Naive thymus-derived CD4-positive, alpha-beta T cell (primary cell): Measurements from ENCODE around the gene ZNF135. TPM values are rescaled to one million over a fixed set of nuclear protein-coding genes. Genes with fewer than 3 reads are reported as not detected.

Source experiments
- ATAC-seq: fragments of 150-1000 bp; cut with Tn5 transposase; 2 replicates; pipeline ENCODE4 v1.10.0; 2021; ENCODE audit warnings: mild to moderate bottlenecking, moderate library complexity
- CTCF ChIA-PET: fragments of 350-600 bp; sonication (Branson Sonifier 250); formaldehyde crosslinking; loops from one replicate; lab custom pipeline; 2021; ENCODE audit warnings: antibody characterized with exemption; lab: Charles Lee
- POLR2A ChIA-PET: fragments of 350-600 bp; sonication (Branson Sonifier 250); formaldehyde crosslinking; loops from one replicate; lab custom pipeline; 2021; ENCODE audit warnings: antibody characterized with exemption, inconsistent platforms; lab: Charles Lee
- DNase-seq, 9 donors: peaks; one replicate each; pipeline versions ENCODE4 v3.0.0 to v3.0.0-alpha.2; 2020 to 2022; ENCODE audit warnings: mixed read lengths in 1 of 9
- H3K27ac ChIP-seq: one replicate; pipeline ENCODE4 v1.7.0; 2013; ENCODE audit warnings: mild to moderate bottlenecking, low read depth, low read length, moderate library complexity
- H3K27me3 ChIP-seq, 2 donors: one replicate each; pipeline ENCODE4 v1.7.0; 2013; ENCODE audit warnings: low read length in 2 of 2, mild to moderate bottlenecking in 2 of 2, moderate library complexity in 2 of 2; ENCODE audit not compliant: control insufficient read depth in 2 of 2, insufficient read depth in 2 of 2
- H3K36me3 ChIP-seq, 3 experiments: 1 replicate in 2 of 3; 2 replicates in 1 of 3; pipeline ENCODE4 v1.7.0; 2013; ENCODE audit warnings: low read length in 3 of 3, mild to moderate bottlenecking in 3 of 3, moderate library complexity in 1 of 3; ENCODE audit not compliant: insufficient read depth in 3 of 3, control insufficient read depth in 2 of 3
- H3K4me1 ChIP-seq, 2 donors: one replicate each; pipeline ENCODE4 v1.7.0; 2013; ENCODE audit warnings: low read length in 2 of 2, mild to moderate bottlenecking in 2 of 2, moderate library complexity in 1 of 2; ENCODE audit not compliant: control insufficient read depth in 2 of 2, insufficient read depth in 2 of 2
- H3K4me3 ChIP-seq: 2 replicates; pipeline ENCODE4 v1.7.0; 2013; ENCODE audit warnings: mild to moderate bottlenecking, low read length
- H3K9me3 ChIP-seq, 3 experiments: 1 replicate in 2 of 3; 2 replicates in 1 of 3; pipeline ENCODE4 v1.7.0; 2013; ENCODE audit warnings: low read length in 3 of 3; ENCODE audit not compliant: control insufficient read depth in 2 of 3
- H3K27ac Mint-ChIP-seq, 9 donors: one replicate each; pipeline ENCODE4 v1.8.0; 2020 to 2022; ENCODE audit warnings: mixed read lengths in 9 of 9, mild to moderate bottlenecking in 8 of 9, moderate library complexity in 5 of 9, inconsistent platforms in 2 of 9
- H3K27me3 Mint-ChIP-seq, 5 donors: one replicate each; pipeline ENCODE4 v1.8.0; 2021 to 2022; ENCODE audit warnings: mixed read lengths in 5 of 5, mild to moderate bottlenecking in 1 of 5
- H3K36me3 Mint-ChIP-seq, 5 donors: one replicate each; pipeline ENCODE4 v1.8.0; 2020 to 2022; ENCODE audit warnings: mixed read lengths in 5 of 5, mild to moderate bottlenecking in 3 of 5, inconsistent platforms in 1 of 5
- H3K4me1 Mint-ChIP-seq, 7 donors: one replicate each; pipeline ENCODE4 v1.8.0; 2020 to 2022; ENCODE audit warnings: mixed read lengths in 7 of 7, mild to moderate bottlenecking in 3 of 7, inconsistent platforms in 1 of 7
- H3K4me3 Mint-ChIP-seq, 10 donors: one replicate each; pipeline ENCODE4 v1.8.0; 2020 to 2022; ENCODE audit warnings: mild to moderate bottlenecking in 10 of 10, mixed read lengths in 10 of 10, moderate library complexity in 6 of 10, inconsistent platforms in 2 of 10
- H3K9me3 Mint-ChIP-seq, 11 donors: one replicate each; pipeline ENCODE4 v1.8.0; 2020 to 2022; ENCODE audit warnings: mixed read lengths in 11 of 11, mild to moderate bottlenecking in 4 of 11, inconsistent platforms in 1 of 11, moderate library complexity in 1 of 11
- intact Hi-C, 2 donors: fragments of 100-400 bp; cut with micrococcal nuclease; formaldehyde crosslinking; loops; one replicate each; pipeline ENCODE4 v1.15.1; 2023
- polyA plus RNA-seq, 2 donors: library from polyadenylated mRNA; unstranded; fragments of 300-500 nt; fragmentation: Illumina TruSeq; gene quantifications; one replicate each; pipeline ENCODE4 v1.2.3, GENCODE V29; 2021
- total RNA-seq, 6 experiments: library from RNA in 5 of 6; stranded (reverse) in 5 of 6; gene quantifications; 1 replicate in 5 of 6; 2 replicates in 1 of 6; pipeline ENCODE4 v1.2.3 and lab custom pipeline; 2021 to 2026

The ZNF135 gene
- total and polyA plus RNA-seq, 7 experiments from 2014 or later = 0.07 to 3.3 (median 2.5) TPM

GRCh38 chr19:58097349-58097748, 38.3 kb downstream of the ZNF135 start:
- Histone ChIP-seq H3K27ac (peak overlapping the region; percentile 100), H3K4me1 (peaks cover 0 to 11% of the 10 kb centered on the region in 2 donors), H3K27me3 (no peaks in the 10 kb centered on the region), H3K36me3 (peaks cover 0 to 10% (median 0%) of the 10 kb centered on the region in 3 experiments), H3K9me3 (peaks cover 0 to 64% (median 20%) of the 10 kb centered on the region in 3 experiments), H3K4me3 (peak overlapping the region; percentile 86)
- ChIA-PET CTCF (no interaction called here), POLR2A (no interaction called here)
- Mint-ChIP-seq H3K9me3 (peaks cover 6 to 84% (median 37%) of the 10 kb centered on the region in 11 donors), H3K27ac (peak overlapping the region; percentile 73 to 100 (median 89)), H3K4me1 (peaks cover 8 to 18% (median 15%) of the 10 kb centered on the region in 7 donors), H3K36me3 (peaks cover 10 to 30% (median 16%) of the 10 kb centered on the region in 5 donors), H3K27me3 (no peaks in the 10 kb centered on the region), H3K4me3 (peak overlapping the region; percentile 76 to 100 (median 91))
- ATAC-seq = no peak
- DNase-seq = peak in 1 of 9 donors; percentile 16
- intact Hi-C loops = loop anchor here in 1 of 2 donors (1.0 kb wide), 1 partner anchor 57 kb away; no protein-coding TSS in a partner anchor

GRCh38 chr19:58097781-58098681, 38.9 kb downstream of the ZNF135 start, which contains the start of gene ZSCAN18:
Gene ZSCAN18 (minus strand): TSS chr19:58098231. CDS start chr19:58090267, 7,964 bp downstream.
- ATAC-seq (peak; percentile 97), DNase-seq (peak; percentile 77 to 100 (median 99))
- H3K4me3 Mint-ChIP-seq = peak within 1 kb of the TSS; percentile 83 to 100 (median 91)
- intact Hi-C loops = loop anchor here (1.0 to 2.0 kb wide), 13 partner anchors 52 to 858 kb away; partner anchors contain the start of genes ZNF274 (in 1 of the 2), ZNF329 (in 1 of the 2), ZNF460 (in 1 of the 2) and ZNF548 (in 1 of the 2)
- Histone ChIP-seq H3K9me3 (peaks cover 0 to 58% (median 20%) of the 10 kb centered on the region in 3 experiments), H3K27ac (peak within 1 kb of the TSS; percentile 100), H3K27me3 (no peaks in the 10 kb centered on the region), H3K4me3 (peak within 1 kb of the TSS; percentile 86), H3K36me3 (peaks cover 0 to 10% (median 0%) of the 10 kb centered on the region in 3 experiments), H3K4me1 (peaks cover 0 to 11% of the 10 kb centered on the region in 2 donors)
- CTCF ChIA-PET = no interaction called here
- POLR2A ChIA-PET = interaction anchor here (0.5 to 1.2 kb wide), 4 partner anchors 18 to 249 kb away, joined by 3 to 6 read pairs (median 4); partner anchors contain the start of genes ZNF274 and ZNF587
- H3K36me3 Mint-ChIP-seq = peaks cover 10 to 29% (median 16%) of the 10 kb centered on the region in 5 donors
- peaks cover 6 to 84% (median 39%) of the 10 kb centered on the region in 11 donors for H3K9me3 Mint-ChIP-seq
- peaks cover 8 to 18% (median 15%) of the 10 kb centered on the region in 7 donors for H3K4me1 Mint-ChIP-seq
- H3K27me3 Mint-ChIP-seq = no peaks in the 10 kb centered on the region
- H3K27ac Mint-ChIP-seq = peak within 1 kb of the TSS; percentile 98 to 100 (median 100)

GRCh38 chr19:58098682-58098998, 39.6 kb downstream of the ZNF135 start:
- POLR2A ChIA-PET = interaction anchor here (0.5 to 1.2 kb wide), 4 partner anchors 18 to 249 kb away, joined by 3 to 6 read pairs (median 4); partner anchors contain the start of genes ZNF274 and ZNF587
- peak overlapping the region; percentile 83 to 100 (median 91) for H3K4me3 Mint-ChIP-seq
- Histone ChIP-seq H3K4me1 (peaks cover 0 to 11% of the 10 kb centered on the region in 2 donors), H3K9me3 (peaks cover 0 to 58% (median 16%) of the 10 kb centered on the region in 3 experiments), H3K27me3 (no peaks in the 10 kb centered on the region), H3K27ac (peak overlapping the region; percentile 100), H3K4me3 (peak overlapping the region; percentile 86), H3K36me3 (peaks cover 0 to 10% (median 0%) of the 10 kb centered on the region in 3 experiments)
- peaks cover 0 to 4% (median 0%) of the 10 kb centered on the region in 5 donors for H3K27me3 Mint-ChIP-seq
- no peak for ATAC-seq
- DNase-seq = no peak
- peaks cover 9 to 84% (median 42%) of the 10 kb centered on the region in 11 donors for H3K9me3 Mint-ChIP-seq
- peaks cover 11 to 28% (median 13%) of the 10 kb centered on the region in 5 donors for H3K36me3 Mint-ChIP-seq
- CTCF ChIA-PET = no interaction called here
- peak overlapping the region; percentile 98 to 100 (median 100) for H3K27ac Mint-ChIP-seq
- intact Hi-C loops = loop anchor here (1.0 to 2.0 kb wide), 12 partner anchors 52 to 858 kb away; partner anchors contain the start of genes ZNF274 (in 1 of the 2), ZNF329 (in 1 of the 2), ZNF460 (in 1 of the 2) and ZNF548 (in 1 of the 2)
- H3K4me1 Mint-ChIP-seq = peaks cover 8 to 18% (median 15%) of the 10 kb centered on the region in 7 donors

GRCh38 chr19:58107778-58108545, 48.9 kb downstream of the ZNF135 start:
- H3K9me3 Mint-ChIP-seq = peaks cover 10 to 95% (median 62%) of the 10 kb centered on the region in 11 donors
- DNase-seq (no peak), ATAC-seq (no peak)
- Histone ChIP-seq H3K4me3 (no peak overlapping the region), H3K27me3 (no peaks in the 10 kb centered on the region), H3K4me1 (no peaks in the 10 kb centered on the region), H3K9me3 (peaks cover 20 to 93% (median 30%) of the 10 kb centered on the region in 3 experiments), H3K27ac (no peak overlapping the region), H3K36me3 (no peaks in the 10 kb centered on the region)
- H3K4me3 Mint-ChIP-seq = no peak overlapping the region
- ChIA-PET CTCF (no interaction called here), POLR2A (no interaction called here)
- no peak overlapping the region for H3K27ac Mint-ChIP-seq
- H3K36me3 Mint-ChIP-seq = peaks cover 3 to 38% (median 13%) of the 10 kb centered on the region in 5 donors
- peaks cover 0 to 6% (median 0%) of the 10 kb centered on the region in 5 donors for H3K27me3 Mint-ChIP-seq
- H3K4me1 Mint-ChIP-seq = no peaks in the 10 kb centered on the region
- intact Hi-C loops = no loop called here

GRCh38 chr19:58108546-58108817, 49.4 kb downstream of the ZNF135 start:
- Mint-ChIP-seq H3K4me1 (no peaks in the 10 kb centered on the region), H3K4me3 (no peak overlapping the region), H3K27me3 (peaks cover 0 to 6% (median 0%) of the 10 kb centered on the region in 5 donors), H3K36me3 (peaks cover 3 to 34% (median 10%) of the 10 kb centered on the region in 5 donors), H3K27ac (no peak overlapping the region), H3K9me3 (peaks cover 8 to 95% (median 63%) of the 10 kb centered on the region in 11 donors)
- POLR2A ChIA-PET = no interaction called here
- Histone ChIP-seq H3K27me3 (no peaks in the 10 kb centered on the region), H3K27ac (no peak overlapping the region), H3K4me1 (no peaks in the 10 kb centered on the region), H3K36me3 (no peaks in the 10 kb centered on the region), H3K9me3 (peaks cover 20 to 93% (median 30%) of the 10 kb centered on the region in 3 experiments), H3K4me3 (no peak overlapping the region)
- no peak for ATAC-seq
- CTCF ChIA-PET = no interaction called here
- intact Hi-C loops = no loop called here
- no peak for DNase-seq
